Erythroblast (primary cell): ENCODE measurements around the gene UFC1.

ENCODE experiments used
- DNase-seq, 2 experiments: peaks; one replicate each; lab custom pipeline; 2025; lab: John Stamatoyannopoulos, UW
- GATA1 ChIP-seq: IDR thresholded peaks from 2 replicates; pipeline ENCODE4 v1.6.1; 2011; ENCODE audit warnings: low read depth, mild to moderate bottlenecking, control low read depth, low read length, moderate library complexity
- POLR2A ChIP-seq: IDR thresholded peaks from 2 replicates; pipeline ENCODE4 v1.6.1; 2011; ENCODE audit warnings: mild to moderate bottlenecking, low read length

UFC1 gene

DNA sequence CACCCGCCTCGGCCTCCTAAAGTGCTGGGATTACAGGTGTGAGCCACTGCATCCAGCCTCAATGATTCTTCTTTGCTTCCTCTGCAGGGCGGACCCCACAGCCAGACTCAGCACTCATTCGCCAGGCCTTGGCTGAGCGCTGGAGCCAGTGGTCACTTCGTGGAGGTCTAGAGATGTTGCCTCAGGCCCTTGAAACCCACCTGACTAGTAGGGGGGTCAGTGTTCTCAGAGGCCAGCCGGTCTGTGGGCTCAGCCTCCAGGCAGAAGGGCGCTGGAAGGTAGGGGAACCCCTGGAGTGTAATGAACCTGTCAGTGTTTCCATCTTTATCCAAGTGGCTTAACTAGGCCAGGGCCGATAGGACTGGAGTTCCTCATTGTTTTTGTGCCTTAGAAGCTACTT is 15.1 kb downstream of the UFC1 start:
- TF ChIP-seq GATA1 (no peak), POLR2A (no peak)
- DNase-seq, result no peak

DNA sequence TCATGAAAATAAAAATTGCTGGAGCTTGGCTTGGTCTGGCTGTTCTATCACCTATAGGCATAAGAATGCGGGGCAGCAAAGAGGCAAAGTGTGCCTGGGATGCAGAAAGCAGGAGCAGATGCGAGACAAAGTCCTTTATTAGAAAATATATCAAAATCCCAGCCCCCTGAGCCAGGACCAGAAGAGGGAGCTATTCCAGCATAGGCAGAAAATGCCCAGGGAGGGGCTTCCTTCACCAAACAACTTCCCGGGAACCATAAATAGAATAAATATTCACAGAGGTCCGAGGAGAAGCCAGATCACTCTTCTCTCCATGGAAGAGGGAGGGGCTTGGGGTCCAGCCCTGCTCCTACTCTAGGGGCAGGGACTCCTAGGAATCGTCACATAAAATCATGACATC is 17.4 kb downstream of the UFC1 start:
- no peak for DNase-seq
- no peak for TF ChIP-seq GATA1
- TF ChIP-seq POLR2A, result no peak

DNA sequence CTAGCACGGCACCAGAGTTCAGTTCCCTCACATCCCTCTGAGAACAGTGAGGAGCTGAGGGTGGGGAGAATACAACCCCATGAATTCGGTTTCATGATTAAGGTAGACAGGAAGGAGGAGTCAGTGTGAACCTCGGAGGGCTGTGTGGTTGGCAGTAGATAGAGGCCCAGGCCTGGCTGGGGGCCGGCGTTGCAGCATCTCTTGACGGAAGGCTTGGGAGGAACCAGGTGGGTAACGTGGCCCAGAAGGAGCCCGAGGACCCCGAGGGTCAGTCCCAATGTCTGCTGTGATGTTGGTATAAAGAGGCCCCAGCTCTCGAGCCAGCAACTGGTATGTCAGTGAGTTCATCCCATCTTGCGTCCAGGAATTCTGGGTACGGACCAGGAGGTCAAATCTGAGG is 17.9 kb downstream of the UFC1 start:
- TF ChIP-seq POLR2A (peak; percentile 6), GATA1 (no peak)
- no peak for DNase-seq

DNA sequence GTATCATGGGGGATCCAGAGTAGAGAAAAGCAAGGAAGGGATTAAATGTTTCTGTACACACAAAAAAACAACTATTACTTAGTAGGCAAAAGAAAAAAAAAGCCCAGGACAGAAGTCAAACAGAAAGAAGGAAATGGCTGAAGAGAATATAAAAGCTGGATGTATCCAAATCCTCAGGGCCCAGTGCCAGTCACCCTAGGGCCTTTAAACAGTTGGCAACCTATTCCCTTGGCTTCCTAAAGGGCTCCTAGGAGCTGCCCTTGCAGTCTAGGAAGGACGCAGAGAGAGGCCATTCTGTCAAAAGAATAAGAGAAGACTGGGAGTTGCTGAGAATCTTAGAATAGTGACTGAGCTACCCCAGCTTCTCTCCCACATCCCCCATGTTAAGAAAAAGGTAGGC is 18.6 kb downstream of the UFC1 start:
- TF ChIP-seq GATA1 (no peak), POLR2A (no peak)
- no peak for DNase-seq

DNA sequence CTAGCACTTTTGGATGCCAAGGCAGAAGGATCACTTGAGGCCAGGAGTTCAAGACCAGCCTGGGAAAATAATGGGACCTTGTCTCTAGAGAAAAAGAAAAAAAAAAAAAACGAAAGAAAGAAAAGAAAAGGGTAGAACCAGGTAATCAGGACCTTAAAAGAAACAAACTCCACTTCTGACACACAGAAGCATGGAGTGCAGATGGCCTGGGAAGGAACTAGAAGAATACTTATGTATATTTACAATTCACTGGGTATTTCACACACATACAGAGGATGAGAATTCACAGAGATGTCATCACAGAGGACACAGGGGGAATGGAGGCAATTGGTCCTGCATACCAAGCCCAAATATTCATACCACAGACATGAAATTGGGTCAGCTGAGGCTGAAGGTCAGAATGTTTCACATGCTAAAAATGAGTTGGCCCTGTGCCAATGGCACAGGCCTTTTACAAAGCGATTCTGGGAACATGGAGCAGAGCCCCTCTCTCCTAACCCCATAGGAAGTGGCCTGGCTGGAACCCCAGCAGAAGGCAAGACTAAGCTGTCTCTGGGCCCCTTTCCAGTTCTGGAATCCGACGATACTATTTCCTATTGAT is 19.1 kb downstream of the UFC1 start:
- no peak for DNase-seq

DNA sequence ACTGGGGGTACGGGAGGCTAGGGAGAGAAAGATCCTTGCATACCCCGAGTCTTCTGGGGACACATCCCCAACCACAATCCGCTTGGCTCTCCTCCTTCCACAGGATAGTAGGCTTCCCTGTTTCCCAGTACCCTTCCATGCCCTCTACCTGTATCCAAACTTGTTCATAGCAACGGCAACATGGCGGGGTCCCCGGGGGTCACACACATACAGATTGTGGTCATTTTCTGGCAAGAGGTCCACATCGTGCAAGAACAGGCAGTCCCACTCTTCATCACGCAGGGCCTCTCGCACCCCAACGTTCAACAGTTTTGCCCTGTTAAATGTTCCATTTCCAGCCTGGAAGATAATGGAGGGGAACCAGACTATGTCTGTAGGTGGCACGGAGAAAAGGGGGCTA is 19.9 kb downstream of the UFC1 start:
- no peak for TF ChIP-seq GATA1
- no peak for TF ChIP-seq POLR2A

More for the DNA sequence above, 19.1 kb downstream of the UFC1 start:
- TF ChIP-seq POLR2A (peak; percentile 14), GATA1 (no peak)

DNA sequence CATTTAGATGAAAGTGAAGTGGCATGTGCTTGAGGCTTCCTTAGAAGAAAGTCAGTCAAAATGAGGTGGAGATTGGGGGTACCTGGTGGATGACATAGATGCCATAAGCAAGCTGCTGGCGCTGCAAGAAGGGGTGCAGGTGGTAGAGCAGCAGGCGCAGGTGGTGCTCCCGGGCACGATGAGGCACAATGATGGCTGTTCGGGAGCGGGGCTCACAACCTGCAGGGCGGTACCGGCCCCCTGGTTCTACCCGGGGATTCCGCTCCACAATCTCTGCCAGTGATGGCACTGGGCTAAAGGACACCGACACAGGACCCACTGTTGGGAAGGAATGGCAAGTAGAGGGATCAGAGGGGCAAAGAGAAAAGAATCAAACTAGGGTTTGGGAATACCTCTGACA is 21.1 kb downstream of the UFC1 start:
- TF ChIP-seq GATA1 (no peak), POLR2A (peak; percentile 31)
- DNase-seq, result no peak

More for the DNA sequence above, 19.9 kb downstream of the UFC1 start:
- no peak for DNase-seq

DNA sequence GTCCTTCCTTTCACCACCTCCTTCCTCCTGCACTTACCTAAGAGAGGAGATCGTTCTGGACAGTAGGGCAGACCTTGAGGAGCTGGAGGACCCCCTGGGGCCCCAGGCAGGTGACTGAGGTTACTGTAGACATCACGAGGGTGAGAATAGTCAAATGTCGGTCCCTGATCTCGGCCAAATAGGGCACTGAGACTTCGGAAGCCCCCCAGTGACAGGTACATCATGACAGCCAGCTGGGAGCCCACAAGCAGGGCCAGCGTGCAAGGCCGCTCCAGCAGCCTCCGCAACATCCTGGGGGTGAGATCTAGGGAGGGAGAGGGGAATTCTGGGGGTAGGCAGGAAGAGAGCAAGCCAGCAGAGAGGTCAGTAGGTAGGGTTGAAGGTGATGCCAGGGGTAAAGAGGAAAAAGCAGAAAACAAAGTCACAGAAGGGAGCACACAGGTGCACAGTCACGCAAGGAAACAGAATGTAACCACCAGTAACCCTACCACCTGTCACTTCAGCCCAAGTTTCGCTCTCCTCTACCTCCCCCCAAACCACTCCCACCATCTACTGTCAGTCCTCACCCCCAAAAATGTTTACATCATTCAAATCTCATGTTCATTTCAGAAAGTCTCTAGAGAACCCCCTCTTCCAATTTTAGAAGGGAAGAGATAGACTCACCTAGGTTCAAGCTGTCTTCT is 22.1 kb downstream of the UFC1 start:
- DNase-seq, result no peak
- TF ChIP-seq POLR2A (no peak), GATA1 (no peak)

DNA sequence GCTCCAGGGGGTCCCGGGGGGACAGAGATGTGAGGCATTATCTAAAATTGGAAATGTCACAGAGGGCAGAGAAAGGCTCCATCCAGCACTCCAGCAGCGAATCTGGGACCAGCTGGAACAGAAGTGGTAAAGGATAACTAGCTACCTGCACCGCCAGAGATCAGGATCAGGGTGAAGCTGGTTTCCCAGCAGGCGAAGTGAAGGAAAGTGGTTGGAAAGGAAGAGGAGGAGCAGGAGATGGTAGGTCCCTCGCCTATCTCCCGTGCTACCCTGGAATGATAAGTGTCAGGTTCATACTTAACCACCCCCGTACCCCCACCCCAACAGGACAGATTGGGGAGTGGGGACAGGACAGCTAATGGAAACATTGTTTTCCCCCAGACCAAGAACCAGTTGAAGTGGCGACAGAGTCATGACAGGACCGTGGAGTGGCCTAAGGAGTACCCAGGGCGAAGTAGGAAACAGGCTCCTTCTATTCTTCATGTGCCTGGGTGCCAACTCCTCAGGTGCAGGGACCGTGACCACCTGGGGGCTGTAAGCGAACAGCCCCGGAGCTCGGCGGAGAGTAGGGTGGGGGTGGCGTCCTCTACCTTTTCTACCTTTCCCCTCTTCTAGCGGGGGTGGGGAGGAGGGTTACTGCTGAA is 22.8 kb downstream of the UFC1 start:
- TF ChIP-seq POLR2A, result no peak
- TF ChIP-seq GATA1, result no peak
- DNase-seq, result peak in 1 of 2 experiments; percentile 64

DNA sequence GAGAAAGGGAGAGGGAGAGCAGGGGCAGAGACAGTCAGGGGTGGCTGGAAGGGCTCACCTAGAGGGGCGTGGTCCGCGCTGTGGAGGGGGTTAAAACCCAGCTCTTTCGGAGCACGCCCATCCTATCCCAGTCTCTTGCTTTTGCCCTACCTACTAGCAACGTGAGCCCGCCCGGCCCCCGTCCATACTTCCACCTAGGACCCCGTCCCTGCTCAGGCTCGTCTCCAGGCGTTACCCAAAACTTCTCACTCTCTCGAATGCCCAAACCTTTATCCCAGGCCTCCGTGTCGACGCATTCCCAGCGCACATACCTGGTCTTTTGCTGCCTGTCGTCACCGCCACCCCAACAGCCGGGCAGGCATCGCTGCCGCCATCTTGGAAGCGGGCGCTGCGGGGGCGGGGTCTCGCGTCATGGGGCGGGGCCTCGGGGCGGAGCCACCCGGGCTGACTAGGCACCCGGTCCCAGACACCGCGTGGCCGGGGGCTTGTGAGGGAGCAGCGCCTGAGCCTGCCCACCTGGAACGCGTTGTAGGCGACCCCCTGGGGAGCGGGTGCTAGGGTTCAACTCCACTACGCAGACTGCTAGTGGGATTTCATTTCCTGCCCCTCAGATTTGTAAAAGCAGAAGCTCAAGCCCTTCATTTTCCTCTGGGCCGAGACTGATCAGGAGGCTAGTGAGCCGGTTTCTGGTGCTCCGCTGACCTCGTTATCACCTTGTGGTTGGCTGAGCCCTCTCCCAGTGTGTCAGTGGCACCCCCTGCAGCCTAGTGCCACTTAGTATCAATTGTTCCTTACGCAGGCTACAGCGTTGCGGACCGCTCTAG is 23.5 kb downstream of the UFC1 start, which contains the start of gene B4GALT3:
B4GALT3 (minus strand) TSS at position 396 of the 824 bp plus-strand sequence. CDS start 1,447 bp downstream, outside the sequence.
- DNase-seq, result peak; percentile 90 to 94

DNA sequence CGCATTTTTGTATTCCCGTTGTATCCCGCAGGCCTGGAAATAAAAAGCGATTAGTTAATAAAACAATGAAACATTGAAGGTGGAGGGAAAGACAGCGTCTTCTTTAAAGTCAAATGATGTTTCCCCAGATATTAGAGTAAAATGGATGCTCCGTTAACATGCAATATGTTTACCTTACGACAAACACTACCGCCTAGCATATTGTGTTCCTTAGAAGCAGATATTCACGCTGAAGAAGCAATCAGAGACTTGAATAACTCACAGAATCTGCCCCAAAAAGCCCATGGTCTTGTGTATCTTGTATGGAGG is 24.1 kb downstream of the UFC1 start:
- TF ChIP-seq GATA1 (no peak), POLR2A (no peak)
- DNase-seq, result no peak

More for the DNA sequence above, 23.5 kb downstream of the UFC1 start, which contains the start of gene B4GALT3:
- TF ChIP-seq GATA1 (no peak), POLR2A (peak; percentile 94)

DNA sequence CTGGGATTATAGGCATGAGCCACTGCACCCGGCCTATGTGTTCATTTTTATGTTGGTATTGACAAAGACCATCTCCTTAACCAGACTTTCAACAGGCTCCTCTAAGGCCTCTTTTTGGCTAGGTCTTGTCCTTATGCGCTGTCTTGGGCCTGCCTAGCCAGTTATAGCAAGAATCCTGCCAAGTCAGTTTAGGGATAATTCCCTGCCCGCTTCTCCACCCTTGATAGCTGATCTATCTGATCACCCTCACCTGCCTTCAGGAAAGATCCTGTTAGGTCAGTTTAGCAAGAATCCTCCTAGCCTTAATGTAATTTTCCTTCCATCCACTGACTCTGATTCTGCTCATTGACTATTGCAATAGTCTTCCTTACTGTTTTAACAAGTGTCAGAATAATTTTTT is 25.9 kb downstream of the UFC1 start:
- no peak for DNase-seq
- TF ChIP-seq GATA1 (no peak), POLR2A (no peak)

DNA sequence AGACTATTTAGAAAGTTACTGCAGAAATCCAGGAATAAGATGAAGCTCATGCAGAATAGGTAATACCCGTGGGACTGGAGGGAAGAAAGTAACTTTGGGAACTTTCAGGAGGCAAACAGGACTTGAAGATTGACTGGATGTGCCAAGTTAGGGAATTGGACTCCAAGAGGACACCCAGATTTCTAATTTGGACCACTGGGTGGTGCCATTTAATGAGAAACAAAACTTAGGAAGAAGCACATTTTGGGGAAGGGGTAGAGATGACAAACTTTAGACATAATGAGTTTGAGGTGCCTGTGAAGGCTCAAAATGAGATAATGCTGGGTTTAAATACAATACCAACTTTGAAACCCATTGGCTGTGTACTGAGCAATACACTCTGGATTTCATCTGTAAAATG is 26.9 kb downstream of the UFC1 start:
- DNase-seq, result no peak
- TF ChIP-seq POLR2A (no peak), GATA1 (no peak)
